ENCODE measurements around the gene ALKBH1. TPM values are rescaled to one million over a fixed set of nuclear protein-coding genes. Genes with fewer than 3 reads are reported as not detected.

The ALKBH1 gene
- total and polyA plus RNA-seq, 2 of the 13 experiments (the other 11 are each of a cell fraction or from before 2014, with no cell fraction given), result 12.5 to 14.3 TPM

DNA sequence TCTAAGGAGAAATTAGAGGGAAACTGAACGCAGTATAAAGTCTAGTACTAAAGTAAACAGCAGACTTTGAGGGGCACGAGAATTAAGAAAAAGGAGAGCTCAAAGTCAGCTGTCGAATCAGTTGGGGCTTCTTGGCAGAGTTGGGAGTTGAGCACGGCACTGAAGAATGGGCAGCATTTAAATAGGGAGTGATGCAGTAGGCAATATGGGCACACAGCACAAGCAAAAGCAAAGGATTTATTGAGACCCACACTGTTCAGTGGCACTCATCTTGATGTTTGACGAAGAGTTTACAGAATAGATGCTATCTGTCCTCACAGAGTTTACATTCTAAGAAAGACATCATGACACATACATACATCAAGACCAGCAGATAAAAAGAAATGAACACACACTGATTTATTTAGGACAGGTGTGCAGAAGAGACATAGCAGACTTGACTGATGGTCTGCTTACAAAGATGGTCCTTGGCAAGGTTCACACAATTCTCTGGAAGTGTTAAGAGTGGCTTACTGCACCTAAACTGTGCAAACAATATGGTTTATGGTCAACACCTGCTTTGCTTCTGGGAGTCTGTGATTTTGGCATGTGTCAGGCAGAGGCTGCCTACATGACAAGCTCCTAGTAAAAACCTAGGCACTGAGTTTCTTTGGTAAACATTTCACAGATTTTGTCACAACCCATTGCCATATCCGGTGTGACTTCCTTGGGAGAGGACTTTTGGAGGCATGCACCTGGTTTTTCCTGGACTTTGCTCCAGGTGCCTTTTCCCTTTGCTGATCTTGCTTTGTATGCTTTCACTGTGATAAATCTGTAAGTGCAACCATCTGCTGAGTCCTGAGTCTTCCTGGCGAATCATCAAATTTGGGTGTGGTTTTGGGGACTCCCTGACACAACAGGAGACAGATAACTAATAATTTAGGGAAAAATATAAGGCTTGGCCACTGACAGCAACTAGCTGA is 26.3 kb downstream of the ALKBH1 start (continued):
- TF ChIP-seq TSC22D2 (CRISPR knock-in tag; IDR thresholded peaks at IDR 0.05; ENCODE audit: borderline replicate concordance) (no peak), FOXP1 (IDR thresholded peaks at IDR 0.05) (no peak), FOXP1 (CRISPR knock-in tag; IDR thresholded peaks at IDR 0.05) (peak; percentile 38; the same call in 1 of the 2 replicates), FOSL2 (CRISPR knock-in tag; IDR thresholded peaks at IDR 0.05) (peak; percentile 41), NR2F1 (CRISPR knock-in tag; IDR thresholded peaks at IDR 0.05) (no peak), NFE2L2 (IDR thresholded peaks at IDR 0.05; ENCODE audit: low read length) (no peak), SOX6 (IDR thresholded peaks at IDR 0.05) (no peak), SOX6 (CRISPR knock-in tag; IDR thresholded peaks at IDR 0.05) (peak; percentile 47), HDAC2 (CRISPR knock-in tag; IDR thresholded peaks at IDR 0.05) (peak; percentile 24; the same call in 1 of the 2 replicates), PITX1 (CRISPR knock-in tag; IDR thresholded peaks at IDR 0.05) (no peak), RXRB (CRISPR knock-in tag; IDR thresholded peaks at IDR 0.05; ENCODE audit: borderline replicate concordance) (0 out of 2 replicates have a peak, but pooled peaks have one; percentile 6), GZF1 (CRISPR knock-in tag; IDR thresholded peaks at IDR 0.05) (no peak), YEATS4 (CRISPR knock-in tag; IDR thresholded peaks at IDR 0.05; ENCODE audit: borderline replicate concordance) (no peak), GABPA (IDR thresholded peaks at IDR 0.05; ENCODE audit: low read depth, low read length) (no peak), GABPA (CRISPR knock-in tag; IDR thresholded peaks at IDR 0.05; ENCODE audit: low read depth) (peak; percentile 54), ZBTB42 (CRISPR knock-in tag; IDR thresholded peaks at IDR 0.05) (no peak), SOX13 (IDR thresholded peaks at IDR 0.05) (no peak), SOX13 (CRISPR knock-in tag; conservative IDR thresholded peaks at IDR 0.05 in 1 of 2, IDR thresholded peaks at IDR 0.05 in 1 of 2) (peak in 1 of 2 experiments; percentile 45; a peak in 1 of 4 replicates), GATA4 (IDR thresholded peaks at IDR 0.05; ENCODE audit: borderline replicate concordance, low read depth) (no peak), GATAD2A (CRISPR knock-in tag; IDR thresholded peaks at IDR 0.05) (peak; percentile 25; the same call in 1 of the 2 replicates), ZNF850 (CRISPR knock-in tag; conservative IDR thresholded peaks at IDR 0.05) (no peak), HNF4A (CRISPR knock-in tag; IDR thresholded peaks at IDR 0.05) (peak; percentile 51; the same call in 1 of the 2 replicates)
- TF ChIP-seq, protein P1, sequence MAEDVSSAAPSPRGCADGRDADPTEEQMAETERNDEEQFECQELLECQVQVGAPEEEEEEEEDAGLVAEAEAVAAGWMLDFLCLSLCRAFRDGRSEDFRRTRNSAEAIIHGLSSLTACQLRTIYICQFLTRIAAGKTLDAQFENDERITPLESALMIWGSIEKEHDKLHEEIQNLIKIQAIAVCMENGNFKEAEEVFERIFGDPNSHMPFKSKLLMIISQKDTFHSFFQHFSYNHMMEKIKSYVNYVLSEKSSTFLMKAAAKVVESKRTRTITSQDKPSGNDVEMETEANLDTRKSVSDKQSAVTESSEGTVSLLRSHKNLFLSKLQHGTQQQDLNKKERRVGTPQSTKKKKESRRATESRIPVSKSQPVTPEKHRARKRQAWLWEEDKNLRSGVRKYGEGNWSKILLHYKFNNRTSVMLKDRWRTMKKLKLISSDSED (CRISPR knock-in tag; IDR thresholded peaks at IDR 0.05), result no peak
- TF ChIP-seq, protein P2, sequence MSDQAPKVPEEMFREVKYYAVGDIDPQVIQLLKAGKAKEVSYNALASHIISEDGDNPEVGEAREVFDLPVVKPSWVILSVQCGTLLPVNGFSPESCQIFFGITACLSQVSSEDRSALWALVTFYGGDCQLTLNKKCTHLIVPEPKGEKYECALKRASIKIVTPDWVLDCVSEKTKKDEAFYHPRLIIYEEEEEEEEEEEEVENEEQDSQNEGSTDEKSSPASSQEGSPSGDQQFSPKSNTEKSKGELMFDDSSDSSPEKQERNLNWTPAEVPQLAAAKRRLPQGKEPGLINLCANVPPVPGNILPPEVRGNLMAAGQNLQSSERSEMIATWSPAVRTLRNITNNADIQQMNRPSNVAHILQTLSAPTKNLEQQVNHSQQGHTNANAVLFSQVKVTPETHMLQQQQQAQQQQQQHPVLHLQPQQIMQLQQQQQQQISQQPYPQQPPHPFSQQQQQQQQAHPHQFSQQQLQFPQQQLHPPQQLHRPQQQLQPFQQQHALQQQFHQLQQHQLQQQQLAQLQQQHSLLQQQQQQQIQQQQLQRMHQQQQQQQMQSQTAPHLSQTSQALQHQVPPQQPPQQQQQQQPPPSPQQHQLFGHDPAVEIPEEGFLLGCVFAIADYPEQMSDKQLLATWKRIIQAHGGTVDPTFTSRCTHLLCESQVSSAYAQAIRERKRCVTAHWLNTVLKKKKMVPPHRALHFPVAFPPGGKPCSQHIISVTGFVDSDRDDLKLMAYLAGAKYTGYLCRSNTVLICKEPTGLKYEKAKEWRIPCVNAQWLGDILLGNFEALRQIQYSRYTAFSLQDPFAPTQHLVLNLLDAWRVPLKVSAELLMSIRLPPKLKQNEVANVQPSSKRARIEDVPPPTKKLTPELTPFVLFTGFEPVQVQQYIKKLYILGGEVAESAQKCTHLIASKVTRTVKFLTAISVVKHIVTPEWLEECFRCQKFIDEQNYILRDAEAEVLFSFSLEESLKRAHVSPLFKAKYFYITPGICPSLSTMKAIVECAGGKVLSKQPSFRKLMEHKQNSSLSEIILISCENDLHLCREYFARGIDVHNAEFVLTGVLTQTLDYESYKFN (CRISPR knock-in tag; conservative IDR thresholded peaks at IDR 0.05), result peak; percentile 52; the same call in 1 of the 2 replicates
- TF ChIP-seq, protein P3, sequence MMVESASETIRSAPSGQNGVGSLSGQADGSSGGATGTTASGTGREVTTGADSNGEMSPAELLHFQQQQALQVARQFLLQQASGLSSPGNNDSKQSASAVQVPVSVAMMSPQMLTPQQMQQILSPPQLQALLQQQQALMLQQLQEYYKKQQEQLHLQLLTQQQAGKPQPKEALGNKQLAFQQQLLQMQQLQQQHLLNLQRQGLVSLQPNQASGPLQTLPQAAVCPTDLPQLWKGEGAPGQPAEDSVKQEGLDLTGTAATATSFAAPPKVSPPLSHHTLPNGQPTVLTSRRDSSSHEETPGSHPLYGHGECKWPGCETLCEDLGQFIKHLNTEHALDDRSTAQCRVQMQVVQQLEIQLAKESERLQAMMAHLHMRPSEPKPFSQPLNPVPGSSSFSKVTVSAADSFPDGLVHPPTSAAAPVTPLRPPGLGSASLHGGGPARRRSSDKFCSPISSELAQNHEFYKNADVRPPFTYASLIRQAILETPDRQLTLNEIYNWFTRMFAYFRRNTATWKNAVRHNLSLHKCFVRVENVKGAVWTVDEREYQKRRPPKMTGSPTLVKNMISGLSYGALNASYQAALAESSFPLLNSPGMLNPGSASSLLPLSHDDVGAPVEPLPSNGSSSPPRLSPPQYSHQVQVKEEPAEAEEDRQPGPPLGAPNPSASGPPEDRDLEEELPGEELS (CRISPR knock-in tag; IDR thresholded peaks at IDR 0.05), result no peak
